GM12878 (cell line): ENCODE data around the gene PRRT1B. TPM values are rescaled to one million over a fixed set of nuclear protein-coding genes. Genes with fewer than 3 reads are reported as not detected.

ENCODE experiments used
- ATAC-seq: fragments of 200-7000 bp; cut with Tn5 transposase; 3 replicates; pipeline ENCODE4 v1.9.1; 2020; ENCODE audit warnings: mild to moderate bottlenecking, moderate library complexity
- BruUV-seq: library from RNA; stranded (reverse); fragments of 400-500 nt; replicated peaks from 2 replicates; lab custom pipeline; 2021; lab: Mats Ljungman, UMichigan
- CTCF ChIA-PET: fragments of 300-600 bp; sonication (Branson Sonifier 250); formaldehyde crosslinking; extraction: SDS; loops from one replicate; lab custom pipeline; 2021; ENCODE audit warnings: inconsistent platforms; lab: Yijun Ruan, JAX
- POLR2A ChIA-PET: fragments of 350-600 bp; formaldehyde crosslinking; extraction: SDS; loops from one replicate; lab custom pipeline; 2021; ENCODE audit warnings: inconsistent platforms; lab: Charles Lee
- RAD21 ChIA-PET: fragments of 300-600 bp; sonication (Branson Sonifier 250); formaldehyde crosslinking; loops from one replicate; lab custom pipeline; 2023; ENCODE audit warnings: antibody characterized with exemption; ENCODE audit not compliant: unreplicated experiment; lab: Charles Lee
- SMC1A ChIA-PET: fragments of 300-600 bp; sonication (Branson Sonifier 250); formaldehyde crosslinking; loops from one replicate; lab custom pipeline; 2023; ENCODE audit not compliant: unreplicated experiment, uncharacterized antibody; lab: Charles Lee
- DNase-seq: peaks from one replicate; pipeline ENCODE4 v3.0.0-alpha.2; 2011; ENCODE audit warnings: low read depth, low spot score
- FAIRE-seq: peaks from 3 replicates; lab custom pipeline; 2011; peaks lifted over from hg19 to GRCh38; lab: Jason Lieb, UNC
- H2AFZ ChIP-seq: 2 replicates; pipeline ENCODE4 v1.6.0; 2011; ENCODE audit warnings: low read depth, low read length, control low read depth; ENCODE audit not compliant: control insufficient read depth
- H3K27ac ChIP-seq: 2 replicates; pipeline ENCODE4 v1.5.1; 2011; ENCODE audit warnings: control low read depth; ENCODE audit not compliant: control insufficient read depth, insufficient read depth
- H3K27me3 ChIP-seq, 2 experiments: replicated peaks in 1 of 2; 2 replicates each; pipeline versions ENCODE4 v1.6.0 to v1.6.1; 2011; ENCODE audit warnings: low read length in 1 of 2; ENCODE audit not compliant: control insufficient read depth in 2 of 2, insufficient read depth in 2 of 2
- H3K36me3 ChIP-seq, 2 experiments: 2 replicates each; pipeline ENCODE4 v1.5.1; 2011; ENCODE audit warnings: low read length in 1 of 2; ENCODE audit not compliant: control insufficient read depth in 2 of 2, insufficient read depth in 2 of 2
- H3K4me1 ChIP-seq: 2 replicates; pipeline ENCODE4 v1.6.1; 2011; ENCODE audit warnings: mild to moderate bottlenecking, low read length, moderate library complexity, mixed read lengths; ENCODE audit not compliant: control insufficient read depth, insufficient read depth
- H3K4me2 ChIP-seq: 2 replicates; pipeline ENCODE4 v1.6.0; 2011; ENCODE audit warnings: control low read depth; ENCODE audit not compliant: control insufficient read depth, insufficient read depth
- H3K4me3 ChIP-seq: fragments of 200-600 bp; sonication (generic); 2 replicates; pipeline ENCODE4 v1.5.1; 2016
- H3K79me2 ChIP-seq: 2 replicates; pipeline ENCODE4 v1.6.0; 2011; ENCODE audit warnings: low read length; ENCODE audit not compliant: control insufficient read depth, insufficient read depth
- H3K9ac ChIP-seq: 2 replicates; pipeline ENCODE4 v1.8.0; 2011; ENCODE audit warnings: low read length, control low read depth, mixed read lengths; ENCODE audit not compliant: control insufficient read depth, insufficient read depth
- H3K9me3 ChIP-seq: replicated peaks from 3 replicates; pipeline ENCODE4 v1.5.1; 2011; ENCODE audit warnings: mild to moderate bottlenecking, low read length; ENCODE audit not compliant: control insufficient read depth, insufficient read depth
- H4K20me1 ChIP-seq: 2 replicates; pipeline ENCODE4 v1.6.0; 2011; ENCODE audit not compliant: control insufficient read depth, insufficient read depth
- ATF2 ChIP-seq: IDR thresholded peaks from 2 replicates; pipeline ENCODE4 v1.6.1; 2012; ENCODE audit warnings: low read length, inconsistent platforms
- BHLHE40 ChIP-seq, 2 experiments: fragments of 450-650 bp in 1 of 2; IDR thresholded peaks; 2 replicates each; pipeline ENCODE4 v1.6.1; 2011 to 2017; ENCODE audit warnings: low read depth in 2 of 2, borderline replicate concordance in 1 of 2, improper control_type of control experiment in 1 of 2, low read length in 1 of 2, mild to moderate bottlenecking in 1 of 2
- CBX3 ChIP-seq: fragments of 200-600 bp; sonication (generic); IDR thresholded peaks from 2 replicates; pipeline ENCODE4 v1.6.1; 2016; ENCODE audit warnings: low read depth, borderline replicate concordance
- CEBPB ChIP-seq, 2 experiments: fragments of 150-350 bp in 1 of 2; IDR thresholded peaks; 2 replicates each; pipeline ENCODE4 v1.6.1; 2012 to 2014; ENCODE audit warnings: low read depth in 2 of 2, low read length in 2 of 2, borderline replicate concordance in 1 of 2, inconsistent platforms in 1 of 2
- CEBPZ ChIP-seq: fragments of 150-350 bp; IDR thresholded peaks from 2 replicates; pipeline ENCODE4 v1.6.1; 2016; ENCODE audit warnings: low read depth, low read length
- IKZF1 ChIP-seq: fragments of 450-650 bp; conservative IDR thresholded peaks from 2 replicates; pipeline ENCODE4 v1.6.1; 2017; ENCODE audit warnings: antibody characterized with exemption, mild to moderate bottlenecking
- IRF5 ChIP-seq: fragments of 450-650 bp; IDR thresholded peaks from 2 replicates; pipeline ENCODE4 v1.6.1; 2017; ENCODE audit warnings: borderline replicate concordance
- PML ChIP-seq: IDR thresholded peaks from 2 replicates; pipeline ENCODE4 v1.6.1; 2012; ENCODE audit warnings: low read length, inconsistent platforms
- RBBP5 ChIP-seq: fragments of 200-600 bp; sonication (generic); conservative IDR thresholded peaks from 2 replicates; pipeline ENCODE4 v1.6.1; 2016
- SMAD1 ChIP-seq: fragments of 450-650 bp; IDR thresholded peaks from 2 replicates; pipeline ENCODE4 v1.6.1; 2018; ENCODE audit warnings: mild to moderate bottlenecking, low read depth; ENCODE audit not compliant: partially characterized antibody
- STAT1 ChIP-seq: fragments of 450-650 bp; conservative IDR thresholded peaks from 2 replicates; pipeline ENCODE4 v1.6.1; 2014; ENCODE audit warnings: antibody characterized with exemption, mild to moderate bottlenecking
- ZZZ3 ChIP-seq: IDR thresholded peaks from 2 replicates; pipeline ENCODE4 v1.6.1; 2011; ENCODE audit warnings: low read depth; ENCODE audit not compliant: control insufficient read depth, insufficient read length
- WGBS: methylation state at CpG from one replicate; pipeline ENCODE4 v1.1.6; 2016; ENCODE audit warnings: low lambda C conversion rate; ENCODE audit not compliant: insufficient replicate concordance, insufficient coverage; ENCODE audit errors: missing lambda C conversion rate; 5-methylcytosine and 5-hydroxymethylcytosine counted together
- in situ Hi-C: fragments of 300-500 bp; cut with MboI; formaldehyde crosslinking; loops from 9 replicates; pipeline ENCODE4 v1.14.3; 2018; ENCODE audit warnings: mixed read lengths
- intact Hi-C: fragments of 100-400 bp; cut with micrococcal nuclease; formaldehyde crosslinking; loops from one replicate; pipeline ENCODE4 v1.14.2; 2022; ENCODE audit not compliant: unreplicated experiment
- polyA plus RNA-seq, 11 experiments: library from polyadenylated mRNA; depleted of rRNA in 4 of 11; unstranded in 6 of 11; stranded (reverse) in 5 of 11; fragments of >200 nt; fragmentation: Nextera tagmentation in 4 of 11; fragmentation: Illumina TruSeq in 1 of 11; extraction: Ambion mirVana in 4 of 11; extraction: Trizol in 1 of 11; gene quantifications; 1 replicate in 1 of 11; 2 replicates in 10 of 11; pipeline versions ENCODE4 v1.2.1 to v1.2.3, GENCODE V29; 2011 to 2016; ENCODE audit warnings: inconsistent platforms in 2 of 11, missing spikeins in 2 of 11, low read depth in 1 of 11
- total RNA-seq, 4 experiments: library from RNA; depleted of rRNA in 3 of 4; stranded (reverse); fragments of >200 nt in 3 of 4; fragmentation: Illumina TruSeq in 1 of 4; extraction: Trizol in 1 of 4; gene quantifications; 2 replicates each; pipeline versions ENCODE4 v1.2.1 to v1.2.3, GENCODE V29; 2013 to 2021

Gene PRRT1B
- total and polyA plus RNA-seq, 10 of the 15 experiments (the other 5 are each of a cell fraction or from before 2014, with no cell fraction given), result not detected

- no peak for TF ChIP-seq ZZZ3
- TF ChIP-seq IRF5, result no peak
- no peak for TF ChIP-seq ATF2
- TF ChIP-seq CEBPZ, result no peak
These were observed 34.5 kb downstream of the PRRT1B start (continued) for GRCh38 chr9:131579789-131580211.

GRCh38 chr9:131580358-131580757 lies 35.0 kb downstream of the PRRT1B start:
- peaks cover 35 to 54% of the 10 kb centered on the region in 2 experiments for H3K36me3 ChIP-seq
- in situ Hi-C loops (loop anchor here (25.0 kb wide), 1 partner anchor 657 kb away; no protein-coding TSS in a partner anchor), intact Hi-C loops (no loop called here)
- 88% methylated on average over 7 of the region's 9 CpGs for WGBS
- no peak overlapping the region for H2AFZ ChIP-seq
- no TSS peak for BruUV-seq
- ChIA-PET POLR2A (interaction anchor here (0.7 kb wide), 1 partner anchor 176 kb away, joined by 4 read pairs; no protein-coding TSS in a partner anchor), CTCF (no interaction called here), RAD21 (no interaction called here), SMC1A (no interaction called here)
- no peaks in the 10 kb centered on the region for H3K79me2 ChIP-seq
- no peaks in the 10 kb centered on the region for H3K9me3 ChIP-seq
- H3K4me2 ChIP-seq, result no peak overlapping the region
- H4K20me1 ChIP-seq, result no peaks in the 10 kb centered on the region
- no peak overlapping the region for H3K4me3 ChIP-seq
- no peak for DNase-seq
- H3K27ac ChIP-seq, result no peak overlapping the region
- ATAC-seq, result no peak
- H3K27me3 ChIP-seq, result no peaks in the 10 kb centered on the region
- no peak overlapping the region for H3K9ac ChIP-seq
- peaks cover 22% of the 10 kb centered on the region for H3K4me1 ChIP-seq
- FAIRE-seq, result no peak
- TF ChIP-seq RBBP5, result no peak
- TF ChIP-seq CEBPB (IDR thresholded peaks at IDR 0.05; ENCODE audit: borderline replicate concordance in 1 of 2, low read depth in 2 of 2, low read length in 2 of 2), result no peak
- no peak for TF ChIP-seq PML
- TF ChIP-seq CBX3, result no peak
- TF ChIP-seq BHLHE40 (IDR thresholded peaks at IDR 0.05; ENCODE audit: borderline replicate concordance in 1 of 2, low read depth in 2 of 2, low read length in 1 of 2), result no peak
- TF ChIP-seq SMAD1, result no peak
- TF ChIP-seq IKZF1, result no peak
- no peak for TF ChIP-seq STAT1
